Lower lobe of right lung (tissue), 2 donors: Measurements from ENCODE around the gene KCNT1. TPM values are rescaled to one million over a fixed set of nuclear protein-coding genes. Genes with fewer than 3 reads are reported as not detected.

ENCODE experiments used
- ATAC-seq, 2 donors: fragments of 200-7000 bp; cut with Tn5 transposase; one replicate each; pipeline ENCODE4 v1.9.1; 2020 to 2022; ENCODE audit warnings: mild to moderate bottlenecking in 2 of 2, moderate library complexity in 2 of 2
- DNase-seq: peaks from one replicate; pipeline ENCODE4 v3.0.0-alpha.2; 2020
- H3K27ac ChIP-seq: fragments of 200-600 bp; one replicate; pipeline ENCODE4 v1.8.0; 2022
- H3K27me3 ChIP-seq: fragments of 200-600 bp; one replicate; pipeline ENCODE4 v1.8.0; 2022; ENCODE audit warnings: low read depth
- H3K36me3 ChIP-seq: fragments of 200-600 bp; one replicate; pipeline ENCODE4 v1.8.0; 2022; ENCODE audit warnings: mild to moderate bottlenecking
- H3K4me1 ChIP-seq: fragments of 200-600 bp; one replicate; pipeline ENCODE4 v1.8.0; 2022
- H3K4me3 ChIP-seq: fragments of 200-600 bp; one replicate; pipeline ENCODE4 v1.8.0; 2022; ENCODE audit warnings: mild to moderate bottlenecking
- H3K9me3 ChIP-seq: fragments of 200-600 bp; one replicate; pipeline ENCODE4 v1.8.0; 2022
- intact Hi-C: fragments of 100-400 bp; cut with DNase I; formaldehyde crosslinking; loops from one replicate; pipeline ENCODE4 v1.11.0; 2022
- total RNA-seq: library from RNA; stranded (reverse); fragmentation: NEBNext Ultra II Directional; extraction: Animal tissue kit (Norgen Biotek cat#: 25700); gene quantifications from one replicate; pipeline ENCODE4 v1.2.1, GENCODE V29; 2021
- TF ChIP-seq, protein P1 (sequence below): fragments of 200-600 bp; IDR thresholded peaks from one replicate; pipeline ENCODE4 v1.8.0; 2022; ENCODE audit warnings: antibody characterized with exemption, mild to moderate bottlenecking
- donor health status: DM: no; HTN: yes; CAD: no; lungs with severe emphysema.

The KCNT1 gene
- total RNA-seq, 1 donor from 2014 or later = 0.35 TPM

DNA sequence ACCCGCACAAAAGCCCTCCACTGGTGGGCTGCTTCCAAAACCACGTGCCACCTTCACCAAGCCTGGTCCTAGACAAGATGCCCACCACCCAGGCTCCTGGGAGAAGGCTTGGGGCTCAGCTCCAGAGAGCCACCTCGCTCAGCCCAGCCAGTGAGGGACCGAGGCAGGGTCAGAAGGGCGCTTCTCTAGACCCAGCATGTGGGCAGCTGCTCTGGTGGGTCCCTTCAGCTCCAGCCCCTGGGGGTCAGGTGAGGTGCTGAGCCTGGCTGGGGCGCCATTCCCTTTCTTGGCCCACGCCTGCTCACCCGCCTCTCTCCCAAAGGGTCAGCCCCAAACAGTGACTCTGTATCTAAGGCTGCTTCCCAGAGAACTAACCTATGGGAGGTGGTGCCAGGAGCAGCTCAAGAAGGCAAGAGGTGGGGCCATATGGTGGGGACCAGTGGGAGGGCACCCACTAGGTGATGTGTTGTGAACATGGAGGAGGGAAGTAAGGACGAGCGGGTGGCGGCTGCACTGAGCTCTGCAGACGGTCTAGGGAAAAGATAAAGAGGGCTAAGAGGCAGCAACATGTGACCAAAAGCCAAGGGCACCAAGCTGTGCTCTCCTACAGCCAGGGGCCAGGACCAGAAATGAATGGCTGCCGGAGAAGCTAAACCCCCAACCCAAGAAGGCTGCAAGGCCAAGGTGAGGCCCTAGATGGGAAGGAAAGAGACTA, 126.0 kb downstream of the KCNT1 start:
- ATAC-seq (no peak), DNase-seq (no peak)
- Histone ChIP-seq H3K27ac (no peak overlapping the region), H3K27me3 (no peaks in the 10 kb centered on the region), H3K9me3 (peaks cover 3% of the 10 kb centered on the region), H3K4me3 (no peak overlapping the region), H3K4me1 (no peaks in the 10 kb centered on the region), H3K36me3 (peaks cover 44% of the 10 kb centered on the region)
- intact Hi-C loops = no loop called here
- TF ChIP-seq, protein P1, sequence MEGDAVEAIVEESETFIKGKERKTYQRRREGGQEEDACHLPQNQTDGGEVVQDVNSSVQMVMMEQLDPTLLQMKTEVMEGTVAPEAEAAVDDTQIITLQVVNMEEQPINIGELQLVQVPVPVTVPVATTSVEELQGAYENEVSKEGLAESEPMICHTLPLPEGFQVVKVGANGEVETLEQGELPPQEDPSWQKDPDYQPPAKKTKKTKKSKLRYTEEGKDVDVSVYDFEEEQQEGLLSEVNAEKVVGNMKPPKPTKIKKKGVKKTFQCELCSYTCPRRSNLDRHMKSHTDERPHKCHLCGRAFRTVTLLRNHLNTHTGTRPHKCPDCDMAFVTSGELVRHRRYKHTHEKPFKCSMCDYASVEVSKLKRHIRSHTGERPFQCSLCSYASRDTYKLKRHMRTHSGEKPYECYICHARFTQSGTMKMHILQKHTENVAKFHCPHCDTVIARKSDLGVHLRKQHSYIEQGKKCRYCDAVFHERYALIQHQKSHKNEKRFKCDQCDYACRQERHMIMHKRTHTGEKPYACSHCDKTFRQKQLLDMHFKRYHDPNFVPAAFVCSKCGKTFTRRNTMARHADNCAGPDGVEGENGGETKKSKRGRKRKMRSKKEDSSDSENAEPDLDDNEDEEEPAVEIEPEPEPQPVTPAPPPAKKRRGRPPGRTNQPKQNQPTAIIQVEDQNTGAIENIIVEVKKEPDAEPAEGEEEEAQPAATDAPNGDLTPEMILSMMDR = no peak

DNA sequence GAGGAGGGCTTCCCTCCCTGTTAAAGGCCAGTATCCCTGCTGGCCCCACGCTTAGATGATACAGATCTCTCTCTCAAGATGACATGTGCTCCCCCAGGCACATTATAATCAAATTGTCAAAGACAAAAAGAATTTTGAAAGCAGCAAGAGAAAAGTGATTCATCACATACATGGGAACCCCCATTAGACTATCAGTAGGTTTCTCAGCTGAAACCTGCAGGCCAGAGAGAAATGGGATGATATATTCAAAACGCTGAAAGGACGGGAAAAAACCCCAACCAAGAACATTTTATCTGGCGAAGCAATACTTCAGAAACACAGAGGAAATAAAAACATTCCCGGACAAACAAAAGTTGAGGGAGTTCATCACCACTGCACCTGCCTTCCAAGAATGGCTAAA, 126.7 kb downstream of the KCNT1 start:
- no peaks in the 10 kb centered on the region for H3K27me3 ChIP-seq
- H3K4me1 ChIP-seq = no peaks in the 10 kb centered on the region
- peaks cover 37% of the 10 kb centered on the region for H3K36me3 ChIP-seq
- ATAC-seq = no peak
- H3K27ac ChIP-seq = no peak overlapping the region
- H3K4me3 ChIP-seq = no peak overlapping the region
- H3K9me3 ChIP-seq = peaks cover 3% of the 10 kb centered on the region
- intact Hi-C loops = no loop called here
- DNase-seq = no peak
- TF ChIP-seq, protein P1 = no peak

DNA sequence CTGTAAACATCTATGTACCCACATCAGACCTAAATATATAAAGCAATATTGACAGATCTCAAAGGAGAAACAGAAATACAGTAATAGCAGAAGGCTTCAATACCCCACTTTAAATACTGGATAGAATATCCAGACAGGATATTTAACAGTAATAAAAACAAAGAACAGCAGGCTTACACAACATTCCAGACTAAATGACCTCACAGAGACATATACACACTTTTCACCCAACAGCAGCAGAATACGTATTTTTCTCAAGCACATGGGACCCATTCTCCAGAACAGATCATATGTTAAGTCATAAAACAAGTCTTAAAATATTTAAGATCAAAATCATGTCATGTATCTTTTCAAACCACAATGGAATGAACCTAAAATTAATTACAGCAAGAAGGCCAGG, 128.5 kb downstream of the KCNT1 start:
- peaks cover 3% of the 10 kb centered on the region for H3K9me3 ChIP-seq
- no peak overlapping the region for H3K4me3 ChIP-seq
- ATAC-seq (no peak), DNase-seq (no peak)
- TF ChIP-seq, protein P1 = no peak
- intact Hi-C loops = no loop called here
- H3K27ac ChIP-seq = no peak overlapping the region
- H3K36me3 ChIP-seq = peaks cover 19% of the 10 kb centered on the region
- H3K27me3 ChIP-seq = no peaks in the 10 kb centered on the region
- no peaks in the 10 kb centered on the region for H3K4me1 ChIP-seq

GRCh38 chr9:135833864-135834263, 131.9 kb downstream of the KCNT1 start:
- TF ChIP-seq, protein P1 = no peak
- Histone ChIP-seq H3K27me3 (no peaks in the 10 kb centered on the region), H3K9me3 (no peaks in the 10 kb centered on the region), H3K36me3 (no peaks in the 10 kb centered on the region), H3K27ac (no peak overlapping the region), H3K4me1 (no peaks in the 10 kb centered on the region), H3K4me3 (no peak overlapping the region)
- intact Hi-C loops = no loop called here
- DNase-seq (no peak), ATAC-seq (no peak)

GRCh38 chr9:135835131-135835530, 133.1 kb downstream of the KCNT1 start:
- intact Hi-C loops = no loop called here
- Histone ChIP-seq H3K36me3 (no peaks in the 10 kb centered on the region), H3K4me3 (no peak overlapping the region), H3K9me3 (no peaks in the 10 kb centered on the region), H3K27me3 (no peaks in the 10 kb centered on the region), H3K27ac (no peak overlapping the region), H3K4me1 (no peaks in the 10 kb centered on the region)
- no peak for DNase-seq
- ATAC-seq = peak in 1 of 2 donors; percentile 34
- TF ChIP-seq, protein P1 = no peak
